HG02852 (cell line): ENCODE measurements around the gene USP46.

Source experiments
- ATAC-seq: cut with Tn5 transposase; IDR thresholded peaks from one replicate; pipeline ENCODE4 v1.9.1; 2021; ENCODE audit warnings: mild to moderate bottlenecking, moderate library complexity; ENCODE audit not compliant: unreplicated experiment

The USP46 gene

GRCh38 chr4:52659001-52659721, at the start of gene USP46:
TSS of gene USP46 (minus strand) at chr4:52659301. CDS start at chr4:52659150, 151 bp downstream.
- peak; percentile 86 for ATAC-seq

- ATAC-seq = no peak
Observed at GRCh38 chr4:52704661-52705060, 45.6 kb upstream of the USP46 start.

- ATAC-seq = no peak
Observed at GRCh38 chr4:52704133-52704532, 45.0 kb upstream of the USP46 start.

GRCh38 chr4:52701207-52701606, 42.1 kb upstream of the USP46 start:
- peak; percentile 91 for ATAC-seq

- ATAC-seq = no peak
Observed at GRCh38 chr4:52694936-52695335, 35.8 kb upstream of the USP46 start.

GRCh38 chr4:52693492-52693891, 34.4 kb upstream of the USP46 start:
- ATAC-seq = no peak

- no peak for ATAC-seq
Observed at GRCh38 chr4:52689096-52689495, 30.0 kb upstream of the USP46 start.

- ATAC-seq = no peak
Observed at GRCh38 chr4:52687696-52688095, 28.6 kb upstream of the USP46 start.

- peak; percentile 54 for ATAC-seq
Observed at GRCh38 chr4:52685316-52685715, 26.2 kb upstream of the USP46 start.

- peak; percentile 74 for ATAC-seq
Observed at GRCh38 chr4:52684896-52685295, 25.8 kb upstream of the USP46 start.

- ATAC-seq = no peak
Observed at GRCh38 chr4:52680381-52680780, 21.3 kb upstream of the USP46 start.

- no peak for ATAC-seq
Observed at GRCh38 chr4:52676536-52676935, 17.4 kb upstream of the USP46 start.

- ATAC-seq = no peak
Observed at GRCh38 chr4:52675111-52675510, 16.0 kb upstream of the USP46 start.

GRCh38 chr4:52670739-52671138, 11.6 kb upstream of the USP46 start:
- no peak for ATAC-seq

- no peak for ATAC-seq
Observed at GRCh38 chr4:52670121-52670520, 11.0 kb upstream of the USP46 start.

- peak; percentile 79 for ATAC-seq
Observed at GRCh38 chr4:52665592-52665991, 6.5 kb upstream of the USP46 start.

GRCh38 chr4:52664479-52664878, 5.4 kb upstream of the USP46 start:
- no peak for ATAC-seq

- no peak for ATAC-seq
Observed at GRCh38 chr4:52661966-52662690, 3.0 kb upstream of the USP46 start.

- no peak for ATAC-seq
Observed at GRCh38 chr4:52660643-52661042, 1.5 kb upstream of the USP46 start.

- peak; percentile 31 for ATAC-seq
Observed at GRCh38 chr4:52659722-52660261, 691 bp upstream of the USP46 start.

GRCh38 chr4:52658641-52659000, 480 bp downstream of the USP46 start:
- ATAC-seq = peak; percentile 15
